HL-60 (cell line): ENCODE measurements around the gene IMPACT.

Experiments
- DNase-seq, 2 experiments: peaks; one replicate each; pipeline ENCODE4 v3.0.0-alpha.2; 2010 to 2020; ENCODE audit warnings: low read depth in 1 of 2, low spot score in 1 of 2
- H3K27ac ChIP-seq: fragments of 250-450 bp; sonication (Bioruptor Pico); replicated peaks from 2 replicates; pipeline ENCODE4 v1.5.1; 2020; ENCODE audit warnings: mild to moderate bottlenecking, moderate library complexity
- H3K27me3 ChIP-seq: fragments of 250-450 bp; sonication (Bioruptor Pico); 2 replicates; pipeline ENCODE4 v1.5.1; 2021; ENCODE audit warnings: mild to moderate bottlenecking, moderate library complexity; ENCODE audit not compliant: insufficient read depth, poor library complexity, severe bottlenecking
- H3K4me3 ChIP-seq: replicated peaks from 2 replicates; pipeline ENCODE4 v1.5.1; 2011; ENCODE audit warnings: mild to moderate bottlenecking, control low read depth, low read length; ENCODE audit not compliant: insufficient read depth
- GABPA ChIP-seq: IDR thresholded peaks from 2 replicates; pipeline ENCODE4 v1.6.1; 2012; ENCODE audit warnings: low read depth
- POLR2AphosphoS5 ChIP-seq: IDR thresholded peaks from 2 replicates; pipeline ENCODE4 v1.6.1; 2012; ENCODE audit warnings: low read depth
- SPI1 ChIP-seq: IDR thresholded peaks from 2 replicates; pipeline ENCODE4 v1.6.1; 2012; ENCODE audit warnings: low read depth, mild to moderate bottlenecking, borderline replicate concordance
- TF ChIP-seq, protein P1 (sequence below): IDR thresholded peaks from one replicate; pipeline ENCODE4 v1.5.1; 2011; ENCODE audit warnings: low read length, control low read depth, inconsistent platforms; ENCODE audit not compliant: insufficient read depth
- TF ChIP-seq, protein P2 (sequence below): IDR thresholded peaks from 2 replicates; pipeline ENCODE4 v1.6.1; 2012; ENCODE audit warnings: low read depth; ENCODE audit not compliant: insufficient replicate concordance

IMPACT gene

DNA sequence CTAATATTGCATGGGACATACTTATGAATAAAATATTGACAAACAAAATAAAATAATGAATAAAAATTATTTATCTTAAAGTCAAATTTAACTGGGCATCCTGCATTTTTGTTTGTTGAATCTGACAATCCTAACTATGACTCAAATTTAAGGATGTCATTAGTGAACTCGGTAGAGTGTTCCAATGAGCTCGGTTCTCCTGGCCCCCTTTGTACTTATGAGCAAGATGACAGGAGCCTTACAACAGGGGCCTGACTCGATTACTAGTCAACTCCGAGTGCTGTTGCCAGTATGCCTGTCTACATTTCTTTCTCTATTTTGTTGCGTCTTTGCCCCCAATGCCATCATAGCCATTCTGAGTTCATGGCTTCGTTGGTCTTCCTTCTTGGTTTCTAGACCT, 74.3 kb downstream of the IMPACT start:
- Histone ChIP-seq H3K27me3 (no peaks in the 10 kb centered on the region), H3K4me3 (no peak overlapping the region), H3K27ac (no peak overlapping the region)
- TF ChIP-seq POLR2AphosphoS5 (no peak), SPI1 (no peak), GABPA (no peak)
- TF ChIP-seq, protein P1, sequence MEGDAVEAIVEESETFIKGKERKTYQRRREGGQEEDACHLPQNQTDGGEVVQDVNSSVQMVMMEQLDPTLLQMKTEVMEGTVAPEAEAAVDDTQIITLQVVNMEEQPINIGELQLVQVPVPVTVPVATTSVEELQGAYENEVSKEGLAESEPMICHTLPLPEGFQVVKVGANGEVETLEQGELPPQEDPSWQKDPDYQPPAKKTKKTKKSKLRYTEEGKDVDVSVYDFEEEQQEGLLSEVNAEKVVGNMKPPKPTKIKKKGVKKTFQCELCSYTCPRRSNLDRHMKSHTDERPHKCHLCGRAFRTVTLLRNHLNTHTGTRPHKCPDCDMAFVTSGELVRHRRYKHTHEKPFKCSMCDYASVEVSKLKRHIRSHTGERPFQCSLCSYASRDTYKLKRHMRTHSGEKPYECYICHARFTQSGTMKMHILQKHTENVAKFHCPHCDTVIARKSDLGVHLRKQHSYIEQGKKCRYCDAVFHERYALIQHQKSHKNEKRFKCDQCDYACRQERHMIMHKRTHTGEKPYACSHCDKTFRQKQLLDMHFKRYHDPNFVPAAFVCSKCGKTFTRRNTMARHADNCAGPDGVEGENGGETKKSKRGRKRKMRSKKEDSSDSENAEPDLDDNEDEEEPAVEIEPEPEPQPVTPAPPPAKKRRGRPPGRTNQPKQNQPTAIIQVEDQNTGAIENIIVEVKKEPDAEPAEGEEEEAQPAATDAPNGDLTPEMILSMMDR, result no peak
- TF ChIP-seq, protein P2, sequence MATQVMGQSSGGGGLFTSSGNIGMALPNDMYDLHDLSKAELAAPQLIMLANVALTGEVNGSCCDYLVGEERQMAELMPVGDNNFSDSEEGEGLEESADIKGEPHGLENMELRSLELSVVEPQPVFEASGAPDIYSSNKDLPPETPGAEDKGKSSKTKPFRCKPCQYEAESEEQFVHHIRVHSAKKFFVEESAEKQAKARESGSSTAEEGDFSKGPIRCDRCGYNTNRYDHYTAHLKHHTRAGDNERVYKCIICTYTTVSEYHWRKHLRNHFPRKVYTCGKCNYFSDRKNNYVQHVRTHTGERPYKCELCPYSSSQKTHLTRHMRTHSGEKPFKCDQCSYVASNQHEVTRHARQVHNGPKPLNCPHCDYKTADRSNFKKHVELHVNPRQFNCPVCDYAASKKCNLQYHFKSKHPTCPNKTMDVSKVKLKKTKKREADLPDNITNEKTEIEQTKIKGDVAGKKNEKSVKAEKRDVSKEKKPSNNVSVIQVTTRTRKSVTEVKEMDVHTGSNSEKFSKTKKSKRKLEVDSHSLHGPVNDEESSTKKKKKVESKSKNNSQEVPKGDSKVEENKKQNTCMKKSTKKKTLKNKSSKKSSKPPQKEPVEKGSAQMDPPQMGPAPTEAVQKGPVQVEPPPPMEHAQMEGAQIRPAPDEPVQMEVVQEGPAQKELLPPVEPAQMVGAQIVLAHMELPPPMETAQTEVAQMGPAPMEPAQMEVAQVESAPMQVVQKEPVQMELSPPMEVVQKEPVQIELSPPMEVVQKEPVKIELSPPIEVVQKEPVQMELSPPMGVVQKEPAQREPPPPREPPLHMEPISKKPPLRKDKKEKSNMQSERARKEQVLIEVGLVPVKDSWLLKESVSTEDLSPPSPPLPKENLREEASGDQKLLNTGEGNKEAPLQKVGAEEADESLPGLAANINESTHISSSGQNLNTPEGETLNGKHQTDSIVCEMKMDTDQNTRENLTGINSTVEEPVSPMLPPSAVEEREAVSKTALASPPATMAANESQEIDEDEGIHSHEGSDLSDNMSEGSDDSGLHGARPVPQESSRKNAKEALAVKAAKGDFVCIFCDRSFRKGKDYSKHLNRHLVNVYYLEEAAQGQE, result no peak
- DNase-seq, result no peak

DNA sequence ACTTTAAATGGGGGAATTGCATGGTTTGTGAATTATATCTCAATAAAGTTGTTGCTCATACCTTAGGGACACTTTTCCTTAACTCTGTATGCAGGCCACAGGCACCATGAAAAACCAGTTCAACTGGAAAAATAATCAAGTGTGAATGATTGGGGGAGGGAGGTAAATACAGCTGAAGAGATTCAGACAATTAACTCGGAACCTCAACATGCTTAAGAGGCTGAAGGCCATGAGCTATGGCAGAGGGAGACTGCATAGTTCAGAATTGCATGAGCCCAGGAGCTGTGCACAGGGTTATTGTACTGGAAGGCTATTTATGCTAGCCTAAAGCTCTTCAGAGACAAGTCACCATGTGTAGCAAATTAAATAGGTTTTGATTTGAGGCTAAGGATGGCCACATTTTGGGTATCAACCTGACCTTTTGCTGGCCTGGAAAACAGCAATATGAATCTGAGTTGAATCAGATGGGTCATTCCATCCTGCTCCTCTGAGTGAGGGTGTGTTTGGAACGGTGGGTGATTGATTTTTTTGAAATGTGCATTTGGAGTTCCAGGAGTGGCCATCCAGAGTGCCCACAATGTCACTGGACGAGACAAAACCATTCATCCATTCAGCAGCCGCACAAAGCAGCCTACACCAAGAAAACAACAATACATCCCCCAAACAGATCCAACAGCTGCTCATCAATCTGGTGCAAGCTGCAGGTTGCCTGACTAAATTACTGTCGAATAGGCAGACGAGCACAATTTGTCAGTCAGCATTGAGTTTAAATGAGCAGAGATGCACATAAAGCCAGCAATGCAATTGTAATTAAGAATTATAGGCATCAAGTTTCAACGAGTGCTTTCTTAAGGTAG, 76.4 kb downstream of the IMPACT start:
- H3K4me3 ChIP-seq, result no peak overlapping the region
- H3K27ac ChIP-seq, result no peak overlapping the region
- no peak for DNase-seq
- H3K27me3 ChIP-seq, result no peaks in the 10 kb centered on the region
- TF ChIP-seq SPI1 (no peak), GABPA (no peak), POLR2AphosphoS5 (no peak)
- TF ChIP-seq, protein P2, result no peak
- TF ChIP-seq, protein P1, result no peak
